Tibial nerve (tissue), 4 donors: Measurements from ENCODE around the gene SEPTIN8. TPM values are rescaled to one million over a fixed set of nuclear protein-coding genes. Genes with fewer than 3 reads are reported as not detected.

Source experiments
- DNase-seq, 2 donors: peaks; one replicate each; pipeline ENCODE4 v3.0.0-alpha.2; 2019; ENCODE audit warnings: low spot score in 2 of 2
- H3K27ac ChIP-seq, 4 donors: fragments of 200-600 bp; sonication (generic) in 3 of 4; one replicate each; pipeline ENCODE4 v1.5.1; 2017 to 2019; ENCODE audit warnings: mild to moderate bottlenecking in 1 of 4
- H3K27me3 ChIP-seq, 2 donors: fragments of 200-600 bp; sonication (generic) in 1 of 2; one replicate each; pipeline versions ENCODE4 v1.5.1 to v1.6.0; 2017 to 2019
- H3K36me3 ChIP-seq, 3 donors: fragments of 200-600 bp; sonication (generic); one replicate each; pipeline ENCODE4 v1.5.1; 2018 to 2019
- H3K4me1 ChIP-seq, 4 donors: fragments of 200-600 bp; sonication (generic) in 3 of 4; one replicate each; pipeline ENCODE4 v1.5.1; 2017 to 2019
- H3K4me3 ChIP-seq, 4 donors: fragments of 200-600 bp; sonication (generic) in 3 of 4; one replicate each; pipeline ENCODE4 v1.5.1; 2017 to 2019; ENCODE audit warnings: mild to moderate bottlenecking in 1 of 4, moderate library complexity in 1 of 4
- H3K9me3 ChIP-seq, 4 donors: fragments of 200-600 bp; sonication (generic) in 3 of 4; one replicate each; pipeline ENCODE4 v1.5.1; 2017 to 2019
- EP300 ChIP-seq, 2 donors: sonication (generic); formaldehyde crosslinking; IDR thresholded peaks; one replicate each; pipeline ENCODE4 v1.6.1; 2017; ENCODE audit warnings: antibody characterized with exemption in 2 of 2, mild to moderate bottlenecking in 1 of 2
- POLR2A ChIP-seq, 2 donors: fragments of 450-650 bp; IDR thresholded peaks; one replicate each; pipeline ENCODE4 v1.6.1; 2017; ENCODE audit warnings: antibody characterized with exemption in 2 of 2, mild to moderate bottlenecking in 2 of 2, moderate library complexity in 2 of 2
- WGBS, 2 donors: methylation state at CpG; one replicate each; pipeline ENCODE4 v1.1.5; 2018; 5-methylcytosine and 5-hydroxymethylcytosine counted together
- total RNA-seq, 4 donors: library from RNA; depleted of rRNA; stranded (reverse); fragments of >200 nt; gene quantifications; one replicate each; pipeline ENCODE4 v1.1.0, GENCODE V29; 2016
- TF ChIP-seq, protein P1 (sequence below), 5 experiments: fragments of 200-600 bp in 3 of 5; fragments of 450-650 bp in 2 of 5; sonication (generic) in 3 of 5; IDR thresholded peaks; one replicate each; pipeline ENCODE4 v1.5.1; 2016 to 2019; ENCODE audit warnings: antibody characterized with exemption in 5 of 5, mild to moderate bottlenecking in 3 of 5, moderate library complexity in 2 of 5

Gene SEPTIN8
- total RNA-seq, 4 donors from 2014 or later: 38.5 to 48.3 (median 44.2) TPM

DNA sequence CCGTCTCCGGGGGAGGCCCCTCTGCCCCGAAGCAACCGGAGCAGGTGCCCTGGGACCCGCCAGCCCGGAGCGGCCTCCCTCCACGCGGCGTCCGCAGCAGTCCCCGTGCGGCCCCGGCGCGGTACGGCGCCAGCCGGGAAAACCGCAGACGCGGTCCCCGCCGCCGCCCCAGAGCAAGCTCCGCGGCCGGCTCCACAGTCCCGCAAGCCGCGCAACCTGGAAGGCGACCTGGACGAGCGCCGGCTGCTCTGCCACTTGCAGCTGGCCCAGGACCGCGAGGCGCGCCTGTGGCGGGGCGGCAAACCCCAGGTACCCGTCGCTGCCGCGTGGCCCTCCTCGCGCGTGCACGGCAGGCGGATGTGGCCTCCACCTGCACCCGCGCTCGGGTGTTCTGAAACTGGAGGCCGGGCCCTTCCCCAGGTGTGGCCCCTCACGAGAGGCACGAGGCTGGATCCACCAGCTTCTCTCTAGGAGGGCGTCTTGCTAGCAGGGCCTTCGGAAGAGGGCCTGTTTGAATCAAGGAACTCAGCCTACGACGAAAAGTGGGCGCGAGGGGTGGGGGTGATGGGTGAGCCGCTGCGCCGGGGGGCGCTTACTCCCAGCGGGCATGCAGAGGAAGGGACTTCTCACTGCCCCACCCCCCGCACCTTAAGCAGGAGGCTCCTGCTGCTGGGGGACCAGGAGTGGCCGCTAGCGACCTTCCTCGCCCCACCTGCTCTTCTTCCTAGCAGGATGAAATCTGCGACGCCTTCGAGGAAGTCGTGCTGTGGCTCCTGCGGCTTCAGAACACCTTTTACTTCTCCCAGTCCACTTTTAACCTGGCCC lies 29.2 kb downstream of the SEPTIN8 start:
- WGBS, 2 donors: 52 to 68% methylated on average over 20 to 35 of the region's 76 CpGs
- Histone ChIP-seq H3K36me3 (no peaks in the 10 kb centered on the region), H3K27me3 (peaks cover 0 to 53% of the 10 kb centered on the region in 2 donors), H3K4me1 (peaks cover 0 to 32% (median 5%) of the 10 kb centered on the region in 4 donors), H3K4me3 (peak overlapping the region; percentile 8 to 53 (median 36)), H3K27ac (peak overlapping the region in 2 of 4 donors; percentile 4 to 66), H3K9me3 (no peaks in the 10 kb centered on the region)
- TF ChIP-seq, protein P1, sequence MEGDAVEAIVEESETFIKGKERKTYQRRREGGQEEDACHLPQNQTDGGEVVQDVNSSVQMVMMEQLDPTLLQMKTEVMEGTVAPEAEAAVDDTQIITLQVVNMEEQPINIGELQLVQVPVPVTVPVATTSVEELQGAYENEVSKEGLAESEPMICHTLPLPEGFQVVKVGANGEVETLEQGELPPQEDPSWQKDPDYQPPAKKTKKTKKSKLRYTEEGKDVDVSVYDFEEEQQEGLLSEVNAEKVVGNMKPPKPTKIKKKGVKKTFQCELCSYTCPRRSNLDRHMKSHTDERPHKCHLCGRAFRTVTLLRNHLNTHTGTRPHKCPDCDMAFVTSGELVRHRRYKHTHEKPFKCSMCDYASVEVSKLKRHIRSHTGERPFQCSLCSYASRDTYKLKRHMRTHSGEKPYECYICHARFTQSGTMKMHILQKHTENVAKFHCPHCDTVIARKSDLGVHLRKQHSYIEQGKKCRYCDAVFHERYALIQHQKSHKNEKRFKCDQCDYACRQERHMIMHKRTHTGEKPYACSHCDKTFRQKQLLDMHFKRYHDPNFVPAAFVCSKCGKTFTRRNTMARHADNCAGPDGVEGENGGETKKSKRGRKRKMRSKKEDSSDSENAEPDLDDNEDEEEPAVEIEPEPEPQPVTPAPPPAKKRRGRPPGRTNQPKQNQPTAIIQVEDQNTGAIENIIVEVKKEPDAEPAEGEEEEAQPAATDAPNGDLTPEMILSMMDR (IDR thresholded peaks at IDR 0.05): no peak
- TF ChIP-seq EP300 (IDR thresholded peaks at IDR 0.05): no peak
- no peak for TF ChIP-seq POLR2A (IDR thresholded peaks at IDR 0.05)
- no peak for DNase-seq

DNA sequence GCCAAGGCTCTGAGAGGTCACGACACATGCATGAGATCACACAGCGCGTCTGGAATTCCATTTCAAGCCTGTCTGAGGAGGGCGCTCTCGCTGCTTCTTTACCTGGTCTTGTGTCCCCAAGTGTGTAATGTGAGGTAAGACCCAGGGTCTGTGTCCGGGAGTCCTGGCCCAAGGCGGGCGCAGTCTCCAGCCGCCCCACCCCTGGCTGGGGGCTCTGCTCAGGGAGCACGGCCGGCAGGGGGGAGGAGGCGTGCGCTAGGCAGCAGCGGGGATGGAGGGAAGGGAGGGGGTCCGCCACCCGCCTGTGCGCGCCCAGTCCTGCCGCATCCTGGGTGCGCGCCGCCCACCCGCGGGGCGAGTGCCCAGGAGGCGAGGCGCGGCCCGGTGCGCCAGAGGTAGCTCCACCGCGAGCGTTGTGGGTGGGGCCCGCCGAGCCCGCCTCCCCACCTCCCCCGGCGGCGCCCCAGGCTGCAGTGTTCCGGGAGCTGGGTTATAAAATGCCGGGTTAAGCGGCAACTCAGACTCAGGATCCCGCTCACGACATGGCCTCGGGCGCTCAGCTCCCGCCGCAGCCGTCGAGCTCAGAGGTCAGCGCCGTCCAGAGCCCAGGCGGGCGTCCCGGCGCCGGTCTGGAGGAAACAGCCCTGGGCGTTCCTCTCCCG lies 30.0 kb downstream of the SEPTIN8 start, which contains the start of gene CCNI2:
CCNI2 (plus strand) TSS at position 473 of the 662 bp plus-strand sequence; CDS start at position 543, 70 bp downstream.
- Histone ChIP-seq H3K9me3 (peaks cover 0 to 4% (median 0%) of the 10 kb centered on the region in 4 donors), H3K27ac (peak within 1 kb of the TSS in 2 of 4 donors; percentile 4 to 66), H3K36me3 (no peaks in the 10 kb centered on the region), H3K4me3 (peak within 1 kb of the TSS; percentile 8 to 53 (median 36)), H3K4me1 (peaks cover 0 to 32% (median 5%) of the 10 kb centered on the region in 4 donors), H3K27me3 (peaks cover 0 to 59% of the 10 kb centered on the region in 2 donors)
- DNase-seq: no peak
- WGBS, 2 donors: 5 to 6% methylated on average over 17 to 26 of the region's 59 CpGs
- TF ChIP-seq, protein P1 (IDR thresholded peaks at IDR 0.05): peak in 1 of 5 experiments; percentile 23
- no peak for TF ChIP-seq EP300 (IDR thresholded peaks at IDR 0.05)

DNA sequence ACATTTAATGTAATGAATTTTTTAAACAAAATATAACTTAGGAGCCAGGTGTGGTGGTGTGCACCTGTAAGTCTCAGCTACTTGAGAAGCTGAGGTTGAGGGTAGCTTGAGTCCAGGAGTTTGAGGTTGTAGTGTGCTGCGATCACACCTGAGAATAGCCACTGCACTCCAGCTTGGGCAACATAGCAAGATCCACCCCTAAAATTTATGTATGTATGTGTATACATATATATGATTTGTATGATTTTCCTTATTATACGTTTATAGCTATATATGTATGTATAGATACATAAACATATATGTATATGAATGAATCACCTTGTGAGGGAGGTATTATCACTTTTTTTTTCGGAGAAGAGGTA lies 30.5 kb downstream of the SEPTIN8 start:
- Histone ChIP-seq H3K4me3 (no peak overlapping the region), H3K9me3 (peaks cover 0 to 6% (median 0%) of the 10 kb centered on the region in 4 donors), H3K4me1 (peaks cover 0 to 28% (median 3%) of the 10 kb centered on the region in 4 donors), H3K27me3 (peaks cover 0 to 60% of the 10 kb centered on the region in 2 donors), H3K27ac (no peak overlapping the region), H3K36me3 (no peaks in the 10 kb centered on the region)
- DNase-seq: no peak
- 27 to 32% methylated on average over 3 of the region's 3 CpGs for WGBS, 2 donors
- TF ChIP-seq, protein P1 (IDR thresholded peaks at IDR 0.05): no peak

DNA sequence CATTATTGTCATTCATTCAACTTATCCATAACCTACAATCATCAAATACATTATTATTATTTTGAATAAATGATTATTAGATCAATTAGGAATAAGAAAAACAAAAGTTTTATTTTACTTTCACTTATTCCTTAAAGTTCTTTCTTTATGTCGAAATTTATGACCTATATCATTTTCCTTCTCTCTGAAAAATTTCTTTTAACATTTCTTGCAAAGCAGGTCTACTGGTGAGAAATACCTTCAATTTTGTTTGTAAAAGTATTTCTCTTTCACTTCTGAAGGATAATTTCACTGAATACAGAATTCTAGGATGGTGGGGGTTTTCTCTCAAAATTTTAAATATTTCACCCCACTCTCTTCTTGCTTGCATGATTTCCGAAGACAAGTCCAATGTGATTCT lies 32.4 kb downstream of the SEPTIN8 start:
- peaks cover 0 to 6% (median 0%) of the 10 kb centered on the region in 4 donors for H3K9me3 ChIP-seq
- H3K4me3 ChIP-seq: no peak overlapping the region
- TF ChIP-seq, protein P1 (IDR thresholded peaks at IDR 0.05): no peak
- TF ChIP-seq POLR2A (IDR thresholded peaks at IDR 0.05): no peak
- no peak for TF ChIP-seq EP300 (IDR thresholded peaks at IDR 0.05)
- H3K27ac ChIP-seq: no peak overlapping the region
- peaks cover 0 to 12% (median 2%) of the 10 kb centered on the region in 4 donors for H3K4me1 ChIP-seq
- peaks cover 0 to 64% of the 10 kb centered on the region in 2 donors for H3K27me3 ChIP-seq
- no peaks in the 10 kb centered on the region for H3K36me3 ChIP-seq
- WGBS, 2 donors: 70 to 85% methylated on average over 2 of the region's 2 CpGs
- DNase-seq: no peak

DNA sequence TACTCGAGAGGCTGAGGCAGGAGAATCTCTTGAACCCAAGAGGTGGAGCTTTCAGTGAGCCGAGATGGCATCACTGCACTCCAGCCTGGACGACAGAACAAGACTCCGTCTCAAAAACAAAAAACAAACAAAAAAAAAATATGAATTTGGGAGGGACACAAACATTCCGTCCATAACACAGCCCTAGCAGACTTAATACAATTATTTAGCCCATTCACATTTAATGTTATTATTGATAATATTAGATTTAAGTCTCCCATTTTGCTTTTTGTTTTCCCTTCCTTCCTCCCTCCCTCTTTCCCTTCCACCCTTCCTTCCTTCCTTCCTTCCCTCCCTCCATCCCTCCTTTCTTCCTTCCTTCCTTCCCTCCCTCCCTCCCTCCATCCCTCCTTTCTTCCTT lies 34.4 kb downstream of the SEPTIN8 start:
- H3K27me3 ChIP-seq: peaks cover 0 to 61% of the 10 kb centered on the region in 2 donors
- H3K4me3 ChIP-seq: no peak overlapping the region
- peaks cover 0 to 6% (median 0%) of the 10 kb centered on the region in 4 donors for H3K9me3 ChIP-seq
- H3K36me3 ChIP-seq: no peaks in the 10 kb centered on the region
- WGBS, 2 donors: 93 to 95% methylated on average over 5 of the region's 5 CpGs
- H3K27ac ChIP-seq: no peak overlapping the region
- H3K4me1 ChIP-seq: peaks cover 0 to 17% (median 2%) of the 10 kb centered on the region in 4 donors
- no peak for DNase-seq
- TF ChIP-seq EP300 (IDR thresholded peaks at IDR 0.05) (no peak), POLR2A (IDR thresholded peaks at IDR 0.05) (no peak)
- TF ChIP-seq, protein P1 (IDR thresholded peaks at IDR 0.05): no peak
